SH-SY5Y (cell line): ENCODE measurements around the gene TECPR2.

ENCODE experiments used
- GATA2 ChIP-seq: IDR thresholded peaks from 2 replicates; pipeline ENCODE4 v1.6.1; 2011; ENCODE audit warnings: mild to moderate bottlenecking, low read depth, low read length
- GATA3 ChIP-seq: IDR thresholded peaks from 2 replicates; pipeline ENCODE4 v1.6.1; 2011; ENCODE audit warnings: low read depth, mild to moderate bottlenecking, low read length, moderate library complexity

DNA sequence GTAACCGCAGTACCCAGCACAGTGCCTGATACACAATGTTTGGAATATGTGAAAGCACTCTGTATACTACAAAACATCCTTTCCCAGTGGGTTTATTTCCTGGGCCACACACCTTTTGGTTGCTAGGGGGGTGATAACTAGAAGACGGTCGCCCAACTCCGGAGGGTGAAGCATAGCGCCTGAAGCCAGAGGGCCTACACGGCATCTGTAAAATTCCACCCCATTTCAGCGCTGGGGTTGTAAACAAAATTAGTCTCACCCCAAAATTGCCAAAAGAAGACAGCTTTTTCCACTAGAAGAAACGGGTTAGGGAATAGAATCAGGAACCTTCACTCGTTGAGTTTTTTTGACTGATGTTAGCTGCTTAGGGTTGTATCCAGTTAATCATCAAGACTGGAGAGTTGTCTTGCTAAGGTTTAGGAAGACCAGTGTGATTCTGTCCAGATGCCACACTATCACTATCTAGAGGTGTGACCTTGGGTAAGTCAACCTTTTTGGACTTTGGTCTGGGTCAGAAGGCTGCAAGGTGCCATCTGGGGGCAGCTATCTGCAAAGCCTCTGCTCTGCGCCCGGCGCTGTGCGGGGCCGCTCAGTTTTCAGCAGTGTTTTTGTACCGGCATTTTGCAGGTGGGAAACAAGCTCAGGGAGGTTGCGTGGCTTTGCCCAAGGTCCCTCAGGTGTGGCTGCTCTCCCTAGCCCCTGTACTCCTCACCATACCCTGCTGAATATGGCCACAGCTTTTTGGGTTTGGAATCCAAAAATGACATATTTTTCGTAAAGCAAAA is 41.9 kb upstream of the TECPR2 start:
- TF ChIP-seq GATA2 (no peak), GATA3 (no peak)
